K562 (cell line): Measurements from ENCODE around the gene PTH2.

Experiments used
- PCBP2 ChIP-seq: fragments of 200-400 bp; formaldehyde crosslinking; IDR thresholded peaks from 2 replicates; pipeline ENCODE4 v1.6.1; 2018; ENCODE audit warnings: low read length, low read depth, mild to moderate bottlenecking, moderate library complexity; ENCODE audit not compliant: poor library complexity, severe bottlenecking
- PTBP1 ChIP-seq: fragments of 200-400 bp; formaldehyde crosslinking; IDR thresholded peaks from 2 replicates; pipeline ENCODE4 v1.6.1; 2017; ENCODE audit warnings: low read depth, low read length

- no peak for TF ChIP-seq PTBP1
- TF ChIP-seq PCBP2, result no peak
Measured at GRCh38 chr19:49383599-49383998, 39.6 kb downstream of the PTH2 start.
